K562 (cell line): ENCODE data around the gene OCRL. TPM values are rescaled to one million over a fixed set of nuclear protein-coding genes. Genes with fewer than 3 reads are reported as not detected.

Experiments used
- ATAC-seq: fragments of 200-7000 bp; cut with Tn5 transposase; 3 replicates; pipeline ENCODE4 v1.9.1; 2020; ENCODE audit warnings: moderate library complexity
- BruUV-seq: library from RNA; stranded (reverse); fragments of 400-500 nt; replicated peaks from 2 replicates; lab custom pipeline; 2021; lab: Mats Ljungman, UMichigan
- CTCF ChIA-PET: fragments of 300-600 bp; formaldehyde crosslinking; extraction: SDS; loops from one replicate; lab custom pipeline; 2021; ENCODE audit warnings: low intra/inter-chr PET ratio; lab: Yijun Ruan, JAX
- POLR2A ChIA-PET: fragments of 300-600, 350-650 bp; sonication (Branson Sonifier 250); formaldehyde crosslinking; extraction: SDS; loops from one replicate; lab custom pipeline; 2021; ENCODE audit warnings: antibody characterized with exemption, inconsistent platforms; lab: Yijun Ruan, JAX
- DNase-seq, 4 experiments: peaks; one replicate each; pipeline versions ENCODE4 v3.0.0 to v3.0.0-alpha.2; 2011 to 2018; ENCODE audit warnings: low spot score in 3 of 4, mixed read lengths in 3 of 4; ENCODE audit errors: extremely low read depth in 1 of 4
- FAIRE-seq: peaks from 2 replicates; lab custom pipeline; 2011; peaks lifted over from hg19 to GRCh38; lab: Jason Lieb, UNC
- H2AFZ ChIP-seq: 2 replicates; pipeline ENCODE4 v1.6.0; 2011; ENCODE audit warnings: low read depth, low read length, control low read depth, inconsistent platforms
- H3K27ac ChIP-seq: fragments of 200-600 bp; 3 replicates; pipeline ENCODE4 v1.8.0; 2011; ENCODE audit warnings: low read depth, mild to moderate bottlenecking, control low read depth, inconsistent platforms, low read length, moderate library complexity, mixed read lengths; ENCODE audit errors: extremely low read depth
- H3K27me3 ChIP-seq, 2 experiments: fragments of 300-600 bp in 1 of 2; 2 replicates in 1 of 2; 3 replicates in 1 of 2; pipeline versions ENCODE4 v1.6.0 to v1.8.0; 2011; ENCODE audit warnings: inconsistent platforms in 2 of 2, low read length in 2 of 2, mild to moderate bottlenecking in 1 of 2, mixed read lengths in 1 of 2, moderate library complexity in 1 of 2; ENCODE audit not compliant: control insufficient read depth in 2 of 2, insufficient read depth in 2 of 2
- H3K36me3 ChIP-seq: fragments of 300-600 bp; 3 replicates; pipeline ENCODE4 v1.8.0; 2011; ENCODE audit warnings: mild to moderate bottlenecking, low read length, inconsistent platforms; ENCODE audit not compliant: control insufficient read depth, insufficient read depth
- H3K4me1 ChIP-seq, 2 experiments: fragments of 200-600 bp in 1 of 2; replicated peaks in 1 of 2; 2 replicates in 1 of 2; 3 replicates in 1 of 2; pipeline versions ENCODE4 v1.5.1 to v1.8.0; 2011; ENCODE audit warnings: inconsistent platforms in 2 of 2, low read length in 2 of 2, mild to moderate bottlenecking in 1 of 2, mixed read lengths in 1 of 2, moderate library complexity in 1 of 2; ENCODE audit not compliant: control insufficient read depth in 2 of 2, insufficient read depth in 2 of 2
- H3K4me2 ChIP-seq: 2 replicates; pipeline ENCODE4 v1.6.1; 2011; ENCODE audit warnings: low read length, control low read depth, inconsistent platforms, mixed read lengths; ENCODE audit not compliant: insufficient read depth
- H3K4me3 ChIP-seq: fragments of 200-600 bp; sonication (generic), shearing (Covaris generic); 2 replicates; pipeline ENCODE4 v1.5.1; 2016; ENCODE audit warnings: control low read depth, inconsistent platforms
- H3K79me2 ChIP-seq: fragments of 200-600 bp; 3 replicates; pipeline ENCODE4 v1.8.0; 2011; ENCODE audit warnings: low read length, inconsistent platforms; ENCODE audit not compliant: control insufficient read depth, insufficient read depth
- H3K9ac ChIP-seq, 2 experiments: 2 replicates each; pipeline versions ENCODE4 v1.6.0 to v1.6.1; 2011; ENCODE audit warnings: low read depth in 2 of 2, low read length in 2 of 2, control low read depth in 1 of 2, inconsistent platforms in 1 of 2, mild to moderate bottlenecking in 1 of 2, mixed read lengths in 1 of 2; ENCODE audit not compliant: insufficient read depth in 1 of 2
- H3K9me1 ChIP-seq: one replicate; pipeline ENCODE4 v1.6.0; 2011; ENCODE audit warnings: inconsistent platforms, mild to moderate bottlenecking, low read length, moderate library complexity; ENCODE audit not compliant: control insufficient read depth, insufficient read depth
- H3K9me3 ChIP-seq: replicated peaks from 2 replicates; pipeline ENCODE4 v1.5.1; 2011; ENCODE audit warnings: low read depth, low read length, inconsistent platforms; ENCODE audit not compliant: control insufficient read depth, insufficient read depth
- H4K20me1 ChIP-seq: replicated peaks from 2 replicates; pipeline ENCODE4 v1.6.1; 2011; ENCODE audit warnings: low read length, inconsistent platforms, mixed read lengths; ENCODE audit not compliant: control insufficient read depth, insufficient read depth
- MEF2D ChIP-seq: conservative IDR thresholded peaks from 2 replicates; pipeline ENCODE4 v1.6.1; 2016; ENCODE audit warnings: low read depth, missing genetic modification characterization, missing compliant biosample characterization
- ZNF551 ChIP-seq: fragments of 250-450 bp; sonication (Bioruptor Pico); IDR thresholded peaks from 2 replicates; pipeline ENCODE4 v1.5.0; 2021; ENCODE audit warnings: mild to moderate bottlenecking, moderate library complexity
- WGBS: fragments of 100-300 bp; shearing (Covaris generic); methylation state at CpG from one replicate; pipeline ENCODE4 v1.1.6; 2016; ENCODE audit warnings: low coverage, mixed read lengths; ENCODE audit not compliant: insufficient coverage; ENCODE audit errors: missing lambda C conversion rate; 5-methylcytosine and 5-hydroxymethylcytosine counted together
- in situ Hi-C: fragments of 300-500 bp; cut with MboI; formaldehyde crosslinking; loops from 4 replicates; pipeline ENCODE4 v1.15.0; 2018; ENCODE audit warnings: inconsistent platforms, mixed read lengths
- intact Hi-C: fragments of 100-400 bp; cut with micrococcal nuclease; formaldehyde crosslinking; loops from 2 replicates; pipeline ENCODE4 v1.14.2; 2022
- polyA plus RNA-seq, 8 experiments: library from polyadenylated mRNA; depleted of rRNA in 4 of 8; stranded (reverse) in 5 of 8; unstranded in 3 of 8; fragments of >200 nt; fragmentation: Nextera tagmentation in 2 of 8; fragmentation: Illumina TruSeq in 1 of 8; extraction: Ambion mirVana in 2 of 8; extraction: Trizol in 1 of 8; gene quantifications; 2 replicates each; pipeline versions ENCODE4 v1.2.1 to v1.2.3, GENCODE V29; 2011 to 2014; ENCODE audit warnings: inconsistent platforms in 1 of 8, missing spikeins in 1 of 8
- total RNA-seq, 7 experiments: library from RNA; depleted of rRNA in 6 of 7; stranded (reverse); fragments of >200 nt in 6 of 7; fragmentation: Illumina TruSeq in 2 of 7; extraction: Trizol in 2 of 7; gene quantifications; 2 replicates each; pipeline versions ENCODE4 v1.2.1 to v1.2.3, GENCODE V29; 2011 to 2021; ENCODE audit warnings: low replicate concordance in 1 of 7
- TF ChIP-seq, protein P1 (sequence below), 2 experiments: IDR thresholded peaks; 2 replicates each; pipeline ENCODE4 v1.6.1; 2012; ENCODE audit warnings: improper control_type of control experiment in 2 of 2, low read depth in 2 of 2, low read length in 2 of 2, borderline replicate concordance in 1 of 2
- TF ChIP-seq, protein P2 (sequence below): fragments of 450-650 bp; IDR thresholded peaks from 2 replicates; pipeline ENCODE4 v1.7.0; 2016; ENCODE audit warnings: borderline replicate concordance

The OCRL gene
- total and polyA plus RNA-seq, 9 of the 15 experiments (the other 6 are each of a cell fraction or from before 2014, with no cell fraction given): 2.2 to 23.4 (median 11.9) TPM

DNA sequence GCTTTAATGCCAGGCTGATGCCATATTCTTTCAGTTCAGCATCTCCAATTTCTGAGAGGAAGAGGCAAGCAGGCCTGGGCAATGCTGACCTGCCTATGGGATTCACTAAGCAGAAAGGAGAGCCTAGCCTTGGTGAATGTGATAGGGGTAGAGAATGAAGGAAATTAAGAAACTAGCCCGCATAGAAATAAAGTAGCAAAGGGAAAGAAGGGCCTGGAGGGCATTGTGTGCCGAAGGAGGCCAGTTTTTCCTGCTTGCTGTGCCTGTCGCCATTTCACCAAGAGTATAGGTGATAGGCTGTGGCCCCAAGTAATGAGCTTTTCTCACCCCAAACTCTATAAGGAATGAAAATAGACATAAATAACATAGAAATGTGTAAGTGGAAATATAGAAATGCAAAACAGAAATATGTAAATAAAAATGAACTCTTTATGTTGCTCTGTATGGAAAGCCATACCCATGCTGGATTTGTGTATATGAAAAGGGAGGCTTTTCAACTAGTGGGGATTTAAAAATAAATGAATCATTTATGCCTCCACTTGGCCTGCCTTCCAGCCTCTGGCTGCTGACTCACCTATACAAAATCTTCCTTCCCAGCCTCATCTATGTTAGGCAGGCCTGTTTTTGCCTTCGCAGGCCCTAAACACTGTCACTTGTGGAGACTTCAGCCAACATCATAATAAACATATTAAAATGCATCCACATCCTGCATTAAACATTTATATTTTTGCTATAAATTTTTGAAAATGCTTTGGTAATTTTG is 5.1 kb upstream of the OCRL start:
- ATAC-seq (no peak), FAIRE-seq (no peak)
- BruUV-seq: no TSS peak
- in situ Hi-C loops: no loop called here
- ChIA-PET CTCF (no interaction called here), POLR2A (no interaction called here)
- H3K9me3 ChIP-seq: no peaks in the 10 kb centered on the region
- TF ChIP-seq, protein P1, sequence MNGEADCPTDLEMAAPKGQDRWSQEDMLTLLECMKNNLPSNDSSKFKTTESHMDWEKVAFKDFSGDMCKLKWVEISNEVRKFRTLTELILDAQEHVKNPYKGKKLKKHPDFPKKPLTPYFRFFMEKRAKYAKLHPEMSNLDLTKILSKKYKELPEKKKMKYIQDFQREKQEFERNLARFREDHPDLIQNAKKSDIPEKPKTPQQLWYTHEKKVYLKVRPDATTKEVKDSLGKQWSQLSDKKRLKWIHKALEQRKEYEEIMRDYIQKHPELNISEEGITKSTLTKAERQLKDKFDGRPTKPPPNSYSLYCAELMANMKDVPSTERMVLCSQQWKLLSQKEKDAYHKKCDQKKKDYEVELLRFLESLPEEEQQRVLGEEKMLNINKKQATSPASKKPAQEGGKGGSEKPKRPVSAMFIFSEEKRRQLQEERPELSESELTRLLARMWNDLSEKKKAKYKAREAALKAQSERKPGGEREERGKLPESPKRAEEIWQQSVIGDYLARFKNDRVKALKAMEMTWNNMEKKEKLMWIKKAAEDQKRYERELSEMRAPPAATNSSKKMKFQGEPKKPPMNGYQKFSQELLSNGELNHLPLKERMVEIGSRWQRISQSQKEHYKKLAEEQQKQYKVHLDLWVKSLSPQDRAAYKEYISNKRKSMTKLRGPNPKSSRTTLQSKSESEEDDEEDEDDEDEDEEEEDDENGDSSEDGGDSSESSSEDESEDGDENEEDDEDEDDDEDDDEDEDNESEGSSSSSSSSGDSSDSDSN (IDR thresholded peaks at IDR 0.05; ENCODE audit: borderline replicate concordance in 1 of 2, low read depth in 2 of 2, low read length in 2 of 2): no peak
- TF ChIP-seq ZNF551 (CRISPR knock-in tag): no peak
- TF ChIP-seq, protein P2, sequence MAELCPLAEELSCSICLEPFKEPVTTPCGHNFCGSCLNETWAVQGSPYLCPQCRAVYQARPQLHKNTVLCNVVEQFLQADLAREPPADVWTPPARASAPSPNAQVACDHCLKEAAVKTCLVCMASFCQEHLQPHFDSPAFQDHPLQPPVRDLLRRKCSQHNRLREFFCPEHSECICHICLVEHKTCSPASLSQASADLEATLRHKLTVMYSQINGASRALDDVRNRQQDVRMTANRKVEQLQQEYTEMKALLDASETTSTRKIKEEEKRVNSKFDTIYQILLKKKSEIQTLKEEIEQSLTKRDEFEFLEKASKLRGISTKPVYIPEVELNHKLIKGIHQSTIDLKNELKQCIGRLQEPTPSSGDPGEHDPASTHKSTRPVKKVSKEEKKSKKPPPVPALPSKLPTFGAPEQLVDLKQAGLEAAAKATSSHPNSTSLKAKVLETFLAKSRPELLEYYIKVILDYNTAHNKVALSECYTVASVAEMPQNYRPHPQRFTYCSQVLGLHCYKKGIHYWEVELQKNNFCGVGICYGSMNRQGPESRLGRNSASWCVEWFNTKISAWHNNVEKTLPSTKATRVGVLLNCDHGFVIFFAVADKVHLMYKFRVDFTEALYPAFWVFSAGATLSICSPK: no peak
- no peak for TF ChIP-seq MEF2D (tag)
- TF ChIP-seq, all 486 proteins: peak for 0
- H3K4me1 ChIP-seq: no peaks in the 10 kb centered on the region
- no peak overlapping the region for H2AFZ ChIP-seq
- H3K27ac ChIP-seq: no peak overlapping the region
- H3K4me2 ChIP-seq: no peak overlapping the region
- no peak overlapping the region for H3K4me3 ChIP-seq
- no peaks in the 10 kb centered on the region for H4K20me1 ChIP-seq
- intact Hi-C loops: no loop called here
- no peak for DNase-seq
- H3K79me2 ChIP-seq: no peaks in the 10 kb centered on the region
- no peaks in the 10 kb centered on the region; a peak in 1 of 5 replicates for H3K27me3 ChIP-seq
- no peak overlapping the region for H3K9ac ChIP-seq
- H3K9me1 ChIP-seq: no peaks in the 10 kb centered on the region
- no peaks in the 10 kb centered on the region for H3K36me3 ChIP-seq
- WGBS: 11% methylated on average over 4 of the region's 4 CpGs
